GM12892 (cell line): ENCODE results near the gene SERPINE1.

Experiments
- POLR2A ChIP-seq: IDR thresholded peaks from 2 replicates; pipeline ENCODE4 v1.6.1; 2011; ENCODE audit warnings: low read depth, low read length, control low read depth
- POLR2AphosphoS5 ChIP-seq: IDR thresholded peaks from 2 replicates; pipeline ENCODE4 v1.6.1; 2011; ENCODE audit warnings: low read depth, low read length, control low read depth

DNA sequence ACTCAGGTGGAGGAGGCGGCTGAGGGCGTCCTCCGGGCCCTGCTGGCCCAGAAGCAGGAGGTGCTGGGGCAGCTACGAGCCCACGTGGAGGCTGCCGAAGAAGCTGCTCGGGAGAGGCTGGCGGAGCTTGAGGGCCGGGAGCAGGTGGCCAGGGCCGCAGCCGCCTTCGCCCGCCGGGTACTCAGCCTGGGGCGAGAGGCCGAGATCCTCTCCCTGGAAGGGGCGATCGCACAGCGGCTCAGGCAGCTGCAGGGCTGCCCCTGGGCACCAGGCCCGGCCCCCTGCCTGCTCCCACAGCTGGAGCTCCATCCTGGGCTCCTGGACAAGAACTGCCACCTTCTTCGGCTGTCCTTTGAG is 38.9 kb upstream of the SERPINE1 start:
- no peak for TF ChIP-seq POLR2AphosphoS5
- no peak for TF ChIP-seq POLR2A
